Neural cell (in vitro differentiated cells): ENCODE measurements around the gene NRG3. TPM values are rescaled to one million over a fixed set of nuclear protein-coding genes. Genes with fewer than 3 reads are reported as not detected.

Source experiments
- H2AFZ ChIP-seq: fragments of 200-600, 300-800 bp; sonication (generic), shearing (Covaris generic); 2 replicates; pipeline ENCODE4 v1.6.0; 2014; ENCODE audit warnings: low read depth, mild to moderate bottlenecking, antibody characterized with exemption, low read length, moderate library complexity
- H3F3A ChIP-seq: fragments of 200-600 bp; shearing (Covaris generic); 2 replicates; pipeline ENCODE4 v1.6.1; 2016; ENCODE audit warnings: mild to moderate bottlenecking, moderate library complexity, mixed read lengths, antibody characterized with exemption, low read length; ENCODE audit not compliant: insufficient read depth, poor library complexity, severe bottlenecking
- H3K27ac ChIP-seq: fragments of 200-600, 300-800 bp; sonication (generic), shearing (Covaris generic); 2 replicates; pipeline ENCODE4 v1.5.1; 2014; ENCODE audit warnings: mild to moderate bottlenecking, low read length, moderate library complexity
- H3K27me3 ChIP-seq: fragments of 300-800, 200-600 bp; sonication (generic), shearing (Covaris generic); 2 replicates; pipeline ENCODE4 v1.6.0; 2014; ENCODE audit warnings: mild to moderate bottlenecking, low read depth, low read length, moderate library complexity; ENCODE audit not compliant: insufficient read depth
- H3K36me3 ChIP-seq: fragments of 300-800, 200-600 bp; sonication (generic), shearing (Covaris generic); 2 replicates; pipeline ENCODE4 v1.5.1; 2014; ENCODE audit warnings: mild to moderate bottlenecking, antibody characterized with exemption, low read length, moderate library complexity; ENCODE audit not compliant: insufficient read depth
- H3K4me2 ChIP-seq: fragments of 300-800, 200-600 bp; sonication (generic), shearing (Covaris generic); 2 replicates; pipeline ENCODE4 v1.6.0; 2014; ENCODE audit warnings: mild to moderate bottlenecking, low read length
- H3K4me3 ChIP-seq: fragments of 300-800, 200-600 bp; sonication (generic), shearing (Covaris generic); 2 replicates; pipeline ENCODE4 v1.5.1; 2014; ENCODE audit warnings: mild to moderate bottlenecking, low read length, moderate library complexity
- H3K79me2 ChIP-seq: fragments of 200-600 bp; shearing (Covaris generic); replicated peaks from 2 replicates; pipeline ENCODE4 v1.6.0; 2014; ENCODE audit warnings: mild to moderate bottlenecking, low read length, moderate library complexity; ENCODE audit not compliant: insufficient read depth
- H3K9ac ChIP-seq: fragments of 300-800, 200-600 bp; sonication (generic), shearing (Covaris generic); 2 replicates; pipeline ENCODE4 v1.6.1; 2016; ENCODE audit warnings: mild to moderate bottlenecking, low read length, mixed read lengths
- H3K9me2 ChIP-seq: fragments of 200-600 bp; shearing (Covaris generic); 2 replicates; pipeline ENCODE4 v1.6.1; 2016; ENCODE audit warnings: mild to moderate bottlenecking, low read length, mixed read lengths; ENCODE audit not compliant: insufficient read depth
- H3K9me3 ChIP-seq: fragments of 200-600, 300-800 bp; sonication (generic), shearing (Covaris generic); 2 replicates; pipeline ENCODE4 v1.6.1; 2016; ENCODE audit warnings: mild to moderate bottlenecking, mixed run types, low read length, moderate library complexity, mixed read lengths
- H4K20me1 ChIP-seq: fragments of 200-600 bp; shearing (Covaris generic); 2 replicates; pipeline ENCODE4 v1.6.1; 2016; ENCODE audit warnings: mild to moderate bottlenecking, mixed run types; ENCODE audit not compliant: insufficient read depth
- EP300 ChIP-seq: fragments of 450-650 bp; conservative IDR thresholded peaks from 2 replicates; pipeline ENCODE4 v1.6.1; 2014; ENCODE audit warnings: antibody characterized with exemption, mild to moderate bottlenecking, moderate library complexity; ENCODE audit not compliant: poor library complexity, severe bottlenecking
- EZH2 ChIP-seq: fragments of 200-600, 300-800 bp; shearing (Covaris generic), sonication (generic); IDR thresholded peaks from 2 replicates; pipeline ENCODE4 v1.6.1; 2014; ENCODE audit warnings: antibody characterized with exemption, low read length, borderline replicate concordance, mild to moderate bottlenecking; ENCODE audit not compliant: insufficient read depth, poor library complexity, severe bottlenecking
- MXI1 ChIP-seq: fragments of 450-650 bp; conservative IDR thresholded peaks from 2 replicates; pipeline ENCODE4 v1.6.1; 2014; ENCODE audit warnings: antibody characterized with exemption, mild to moderate bottlenecking; ENCODE audit not compliant: poor library complexity, severe bottlenecking
- POLR2AphosphoS5 ChIP-seq: IDR thresholded peaks from 2 replicates; pipeline ENCODE4 v1.6.1; 2012
- RAD21 ChIP-seq: fragments of 450-650 bp; conservative IDR thresholded peaks from 2 replicates; pipeline ENCODE4 v1.6.1; 2014; ENCODE audit warnings: antibody characterized with exemption, mild to moderate bottlenecking, moderate library complexity
- SMC3 ChIP-seq: fragments of 450-650 bp; conservative IDR thresholded peaks from 2 replicates; pipeline ENCODE4 v1.6.1; 2014; ENCODE audit warnings: antibody characterized with exemption, mild to moderate bottlenecking, moderate library complexity; ENCODE audit not compliant: poor library complexity
- TAF1 ChIP-seq: IDR thresholded peaks from 2 replicates; pipeline ENCODE4 v1.6.1; 2012; ENCODE audit warnings: low read depth
- polyA plus RNA-seq: library from polyadenylated mRNA; depleted of rRNA; stranded (reverse); fragments of >200 nt; gene quantifications from 2 replicates; pipeline ENCODE4 v1.2.3, GENCODE V29; 2014
- TF ChIP-seq, protein P1 (sequence below): fragments of 450-650 bp; IDR thresholded peaks from 2 replicates; pipeline ENCODE4 v1.5.1; 2014; ENCODE audit warnings: antibody characterized with exemption, mild to moderate bottlenecking, moderate library complexity; ENCODE audit not compliant: poor library complexity, severe bottlenecking
- TF ChIP-seq, protein P2 (sequence below): IDR thresholded peaks from 2 replicates; pipeline ENCODE4 v1.6.1; 2012; ENCODE audit warnings: borderline replicate concordance

Gene NRG3
- polyA plus RNA-seq, 1 donor from 2014 or later: 14.0 TPM

DNA sequence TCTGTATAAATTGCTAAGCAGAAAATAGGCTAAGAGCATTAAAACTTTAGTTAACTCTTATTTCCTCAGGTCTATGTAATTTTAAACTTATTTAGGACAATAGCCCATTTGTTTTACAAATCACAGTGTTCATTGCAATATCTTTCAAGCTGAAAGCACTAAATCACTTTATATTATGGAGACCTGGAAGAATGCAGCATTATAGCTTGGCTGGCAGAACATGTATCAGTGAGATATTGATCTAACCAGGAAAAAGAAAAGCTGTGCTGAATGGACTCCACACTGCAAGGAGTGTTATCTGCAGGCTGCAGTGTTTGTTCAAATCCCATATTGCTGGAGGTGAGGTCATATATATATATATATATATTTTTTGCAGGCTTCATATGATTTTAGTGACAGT lies 517.5 kb downstream of the NRG3 start:
- TF ChIP-seq TAF1 (no peak), MXI1 (no peak), RAD21 (no peak), EZH2 (no peak), POLR2AphosphoS5 (no peak), EP300 (no peak), SMC3 (no peak)
- TF ChIP-seq, protein P1, sequence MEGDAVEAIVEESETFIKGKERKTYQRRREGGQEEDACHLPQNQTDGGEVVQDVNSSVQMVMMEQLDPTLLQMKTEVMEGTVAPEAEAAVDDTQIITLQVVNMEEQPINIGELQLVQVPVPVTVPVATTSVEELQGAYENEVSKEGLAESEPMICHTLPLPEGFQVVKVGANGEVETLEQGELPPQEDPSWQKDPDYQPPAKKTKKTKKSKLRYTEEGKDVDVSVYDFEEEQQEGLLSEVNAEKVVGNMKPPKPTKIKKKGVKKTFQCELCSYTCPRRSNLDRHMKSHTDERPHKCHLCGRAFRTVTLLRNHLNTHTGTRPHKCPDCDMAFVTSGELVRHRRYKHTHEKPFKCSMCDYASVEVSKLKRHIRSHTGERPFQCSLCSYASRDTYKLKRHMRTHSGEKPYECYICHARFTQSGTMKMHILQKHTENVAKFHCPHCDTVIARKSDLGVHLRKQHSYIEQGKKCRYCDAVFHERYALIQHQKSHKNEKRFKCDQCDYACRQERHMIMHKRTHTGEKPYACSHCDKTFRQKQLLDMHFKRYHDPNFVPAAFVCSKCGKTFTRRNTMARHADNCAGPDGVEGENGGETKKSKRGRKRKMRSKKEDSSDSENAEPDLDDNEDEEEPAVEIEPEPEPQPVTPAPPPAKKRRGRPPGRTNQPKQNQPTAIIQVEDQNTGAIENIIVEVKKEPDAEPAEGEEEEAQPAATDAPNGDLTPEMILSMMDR: no peak
- TF ChIP-seq, protein P2, sequence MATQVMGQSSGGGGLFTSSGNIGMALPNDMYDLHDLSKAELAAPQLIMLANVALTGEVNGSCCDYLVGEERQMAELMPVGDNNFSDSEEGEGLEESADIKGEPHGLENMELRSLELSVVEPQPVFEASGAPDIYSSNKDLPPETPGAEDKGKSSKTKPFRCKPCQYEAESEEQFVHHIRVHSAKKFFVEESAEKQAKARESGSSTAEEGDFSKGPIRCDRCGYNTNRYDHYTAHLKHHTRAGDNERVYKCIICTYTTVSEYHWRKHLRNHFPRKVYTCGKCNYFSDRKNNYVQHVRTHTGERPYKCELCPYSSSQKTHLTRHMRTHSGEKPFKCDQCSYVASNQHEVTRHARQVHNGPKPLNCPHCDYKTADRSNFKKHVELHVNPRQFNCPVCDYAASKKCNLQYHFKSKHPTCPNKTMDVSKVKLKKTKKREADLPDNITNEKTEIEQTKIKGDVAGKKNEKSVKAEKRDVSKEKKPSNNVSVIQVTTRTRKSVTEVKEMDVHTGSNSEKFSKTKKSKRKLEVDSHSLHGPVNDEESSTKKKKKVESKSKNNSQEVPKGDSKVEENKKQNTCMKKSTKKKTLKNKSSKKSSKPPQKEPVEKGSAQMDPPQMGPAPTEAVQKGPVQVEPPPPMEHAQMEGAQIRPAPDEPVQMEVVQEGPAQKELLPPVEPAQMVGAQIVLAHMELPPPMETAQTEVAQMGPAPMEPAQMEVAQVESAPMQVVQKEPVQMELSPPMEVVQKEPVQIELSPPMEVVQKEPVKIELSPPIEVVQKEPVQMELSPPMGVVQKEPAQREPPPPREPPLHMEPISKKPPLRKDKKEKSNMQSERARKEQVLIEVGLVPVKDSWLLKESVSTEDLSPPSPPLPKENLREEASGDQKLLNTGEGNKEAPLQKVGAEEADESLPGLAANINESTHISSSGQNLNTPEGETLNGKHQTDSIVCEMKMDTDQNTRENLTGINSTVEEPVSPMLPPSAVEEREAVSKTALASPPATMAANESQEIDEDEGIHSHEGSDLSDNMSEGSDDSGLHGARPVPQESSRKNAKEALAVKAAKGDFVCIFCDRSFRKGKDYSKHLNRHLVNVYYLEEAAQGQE: no peak
- Histone ChIP-seq H4K20me1 (no peaks in the 10 kb centered on the region), H3K36me3 (no peaks in the 10 kb centered on the region), H3K4me2 (no peak overlapping the region), H3K9me3 (no peaks in the 10 kb centered on the region), H3K9me2 (no peaks in the 10 kb centered on the region), H3F3A (no peaks in the 10 kb centered on the region), H3K79me2 (no peaks in the 10 kb centered on the region), H3K9ac (no peak overlapping the region), H2AFZ (no peak overlapping the region), H3K4me3 (no peak overlapping the region), H3K27ac (no peak overlapping the region), H3K27me3 (no peaks in the 10 kb centered on the region)

DNA sequence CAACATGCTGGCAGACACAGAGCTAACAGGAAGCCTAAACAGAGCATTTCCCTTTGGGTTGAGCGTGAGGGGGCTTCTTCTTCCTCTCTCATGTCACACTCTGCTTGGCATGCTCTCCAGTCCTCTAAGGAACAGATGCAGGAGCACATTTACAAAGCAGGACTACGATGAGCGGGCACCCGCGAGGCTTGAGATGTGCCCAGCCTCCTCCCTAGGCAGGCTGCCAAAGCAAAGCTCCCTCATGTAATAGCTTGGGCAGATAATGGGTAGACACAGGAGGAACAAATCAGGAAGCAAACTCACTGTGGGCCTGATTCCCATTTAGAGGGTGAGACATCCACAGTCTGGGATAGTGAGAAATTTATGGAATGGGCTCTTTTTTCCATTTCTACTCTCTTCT lies 519.1 kb downstream of the NRG3 start:
- no peak overlapping the region for H2AFZ ChIP-seq
- no peak overlapping the region for H3K27ac ChIP-seq
- no peaks in the 10 kb centered on the region for H4K20me1 ChIP-seq
- H3K9me3 ChIP-seq: no peaks in the 10 kb centered on the region
- H3F3A ChIP-seq: no peaks in the 10 kb centered on the region
- H3K79me2 ChIP-seq: no peaks in the 10 kb centered on the region
- H3K9me2 ChIP-seq: no peaks in the 10 kb centered on the region
- no peaks in the 10 kb centered on the region for H3K27me3 ChIP-seq
- no peak overlapping the region for H3K9ac ChIP-seq
- H3K4me3 ChIP-seq: no peak overlapping the region
- H3K4me2 ChIP-seq: no peak overlapping the region
- TF ChIP-seq RAD21 (no peak), EZH2 (no peak), EP300 (no peak), MXI1 (no peak), TAF1 (no peak), POLR2AphosphoS5 (no peak), SMC3 (no peak)
- TF ChIP-seq, protein P2: no peak
- TF ChIP-seq, protein P1: no peak
- H3K36me3 ChIP-seq: no peaks in the 10 kb centered on the region
